Activated CD4-positive, alpha-beta T cell treated with anti-CD3 and anti-CD28 coated beads, Interleukin-2, amount 50 U/mL, for 1 hour (primary cell): ENCODE data around the gene PPIL1.

ENCODE experiments used
- DNase-seq: peaks from one replicate; pipeline ENCODE4 v3.0.0-alpha.2; 2020

The PPIL1 gene

GRCh38 chr6:36833182-36833789, 41.3 kb downstream of the PPIL1 start:
- DNase-seq, result no peak

DNA sequence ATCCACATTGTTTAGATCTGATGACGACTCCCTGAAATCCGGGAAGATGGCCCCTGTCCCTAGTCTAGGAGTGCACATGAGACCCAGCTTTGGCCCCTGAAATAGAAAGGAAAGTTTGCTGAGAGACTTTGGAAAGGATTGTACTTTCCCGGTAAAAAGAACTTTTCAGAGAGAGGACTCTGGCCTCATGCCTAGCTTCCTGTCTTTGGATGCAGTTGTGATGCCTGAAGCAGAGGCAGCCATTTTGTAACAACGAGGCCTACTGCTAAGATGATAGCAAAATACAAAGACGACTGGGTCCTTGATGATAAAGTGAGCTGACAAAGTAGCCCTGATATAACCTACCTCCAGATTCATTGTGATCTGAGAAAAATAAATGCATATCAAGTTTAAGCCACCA, 42.3 kb downstream of the PPIL1 start:
- DNase-seq, result no peak

DNA sequence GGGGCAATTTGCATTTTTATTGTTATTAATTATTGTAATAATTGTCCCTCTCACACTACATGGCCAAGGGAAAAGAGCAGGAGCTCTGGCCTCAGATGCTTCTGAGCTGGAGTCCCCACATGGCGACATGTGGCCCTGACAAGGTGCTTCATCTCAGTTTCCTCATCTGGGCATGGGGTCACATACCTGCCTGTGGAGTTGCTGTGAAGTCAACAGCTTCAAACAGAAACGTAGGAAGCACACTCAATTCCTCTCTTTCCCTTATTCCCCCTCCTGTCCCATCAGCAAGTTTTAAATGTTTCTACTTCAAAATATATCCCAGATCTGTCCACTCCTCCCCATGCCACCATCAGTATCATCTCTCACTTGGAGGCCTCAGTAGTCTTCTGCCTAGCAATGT, 44.0 kb downstream of the PPIL1 start:
- DNase-seq, result no peak

DNA sequence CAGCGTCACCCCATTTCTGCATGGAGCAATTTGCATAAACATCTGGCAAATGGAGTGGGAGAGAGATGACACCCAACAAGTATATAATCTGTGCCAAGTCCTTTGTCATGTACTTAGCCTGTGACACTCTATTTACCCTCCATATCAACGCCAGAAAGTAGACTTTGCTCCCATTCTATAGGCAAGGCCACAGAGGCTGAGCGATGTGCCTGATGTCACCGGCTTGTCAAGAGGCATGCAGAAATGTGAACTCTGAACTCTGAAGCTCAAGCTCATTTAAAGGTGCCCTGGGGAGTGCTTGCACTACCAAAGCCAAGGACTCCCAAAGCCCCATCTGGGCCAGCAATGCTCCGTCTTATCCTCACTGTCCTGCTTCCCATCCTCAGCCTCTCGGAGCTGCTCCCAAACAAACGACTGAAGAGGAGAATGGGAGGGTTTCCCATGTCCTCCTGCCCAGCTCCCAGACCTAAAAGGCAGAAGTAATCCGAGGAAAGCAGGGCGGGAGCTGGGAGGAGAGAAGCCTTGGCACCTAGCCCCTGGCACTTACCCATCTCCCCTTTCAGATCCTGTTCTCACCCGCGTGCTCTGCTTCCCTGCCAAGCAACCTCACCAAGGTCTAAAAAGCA, 44.6 kb downstream of the PPIL1 start:
- no peak for DNase-seq

DNA sequence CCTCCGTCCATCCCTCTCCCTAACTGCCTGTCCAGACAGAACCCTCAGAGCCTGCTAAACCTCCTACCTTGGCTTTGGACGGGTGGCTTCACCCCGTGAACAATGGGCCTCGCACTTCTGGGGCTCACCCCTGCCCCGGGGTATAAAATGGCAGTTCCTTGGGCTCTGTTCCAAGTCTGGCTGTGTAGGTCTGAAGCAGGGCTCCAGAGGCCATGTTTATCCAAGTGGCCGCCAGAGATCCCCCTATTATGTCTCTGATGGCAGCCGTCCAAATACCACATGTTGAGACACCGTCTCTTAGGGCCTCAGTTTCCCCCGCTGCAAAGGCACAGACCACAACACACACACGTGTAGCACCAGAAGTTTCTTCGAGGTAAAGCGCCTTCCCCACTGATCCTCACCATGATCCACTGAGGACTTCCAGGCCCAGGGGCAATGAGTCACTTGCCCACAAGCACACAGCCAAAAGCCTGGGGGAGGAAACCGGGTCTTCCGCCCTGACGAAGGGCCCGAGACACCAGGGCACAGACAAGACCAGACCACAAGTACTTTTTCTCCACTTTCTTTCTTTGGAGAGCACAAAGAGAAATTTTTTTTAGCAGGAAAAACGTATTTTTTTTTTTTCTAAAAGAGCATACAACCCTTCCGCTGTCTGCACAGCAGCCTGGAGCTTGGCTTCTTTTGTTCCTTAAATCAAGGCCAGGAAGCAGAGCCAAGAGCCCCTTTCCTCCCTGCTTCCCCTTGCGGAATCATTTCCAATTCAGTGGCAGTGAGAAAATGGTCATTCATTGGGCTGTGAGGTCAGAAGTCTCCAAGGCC, 47.1 kb downstream of the PPIL1 start:
- DNase-seq, result no peak

GRCh38 chr6:36826520-36827227, 47.9 kb downstream of the PPIL1 start:
- no peak for DNase-seq

DNA sequence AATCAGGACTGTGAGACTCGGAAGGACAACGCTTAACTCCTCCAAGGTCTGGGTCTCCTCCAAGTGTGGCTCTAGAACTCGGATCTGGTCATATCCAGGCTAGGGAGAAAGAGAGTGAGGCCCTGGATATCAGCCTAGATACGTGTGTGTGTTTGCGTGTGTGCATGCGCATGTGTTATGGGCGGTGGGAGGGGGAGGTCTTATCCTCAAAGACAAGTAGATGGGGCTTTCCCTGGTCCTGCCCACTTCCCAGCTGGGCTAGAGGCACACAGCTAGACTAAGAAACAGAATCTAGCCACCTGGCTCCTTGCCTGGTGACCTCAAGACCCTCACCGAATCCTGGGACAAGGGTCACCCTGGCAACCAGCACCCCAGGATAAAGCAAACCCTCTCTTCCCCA, 48.6 kb downstream of the PPIL1 start:
- no peak for DNase-seq

GRCh38 chr6:36825452-36825851, 49.2 kb downstream of the PPIL1 start:
- DNase-seq, result no peak

- no peak for DNase-seq
Measured at GRCh38 chr6:36824253-36824652, 50.4 kb downstream of the PPIL1 start.

DNA sequence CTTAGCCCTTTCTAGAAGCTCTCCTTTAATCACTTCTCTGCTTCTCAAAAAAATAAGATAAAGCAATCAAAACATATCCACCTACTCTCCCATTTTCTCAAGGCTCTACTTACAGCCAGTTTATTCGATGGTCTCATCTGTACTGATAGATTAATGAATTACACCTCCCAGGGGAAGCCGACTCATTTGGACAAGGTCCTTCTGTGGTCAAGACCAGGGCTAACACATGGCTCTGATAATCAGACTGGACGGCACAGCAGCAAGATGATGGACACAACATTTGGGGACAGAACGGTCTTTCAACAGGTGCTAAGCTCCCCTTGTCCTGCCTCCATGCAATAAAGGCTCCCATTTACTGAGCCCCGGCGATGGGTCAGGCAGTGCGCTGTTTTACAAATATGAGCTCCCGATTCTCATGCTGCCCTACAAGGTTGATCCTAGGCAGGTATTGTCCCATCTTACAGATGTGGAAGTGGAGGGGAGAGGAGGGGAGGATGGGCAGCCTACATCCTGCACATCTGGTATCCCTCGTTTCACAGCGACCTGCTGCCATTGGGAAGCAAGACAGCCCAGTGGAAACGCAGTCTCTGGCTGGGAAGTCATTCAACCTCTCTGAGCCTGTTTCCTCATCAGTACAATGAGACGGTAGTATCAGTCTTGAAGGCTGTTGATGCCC, 51.0 kb downstream of the PPIL1 start:
- no peak for DNase-seq

DNA sequence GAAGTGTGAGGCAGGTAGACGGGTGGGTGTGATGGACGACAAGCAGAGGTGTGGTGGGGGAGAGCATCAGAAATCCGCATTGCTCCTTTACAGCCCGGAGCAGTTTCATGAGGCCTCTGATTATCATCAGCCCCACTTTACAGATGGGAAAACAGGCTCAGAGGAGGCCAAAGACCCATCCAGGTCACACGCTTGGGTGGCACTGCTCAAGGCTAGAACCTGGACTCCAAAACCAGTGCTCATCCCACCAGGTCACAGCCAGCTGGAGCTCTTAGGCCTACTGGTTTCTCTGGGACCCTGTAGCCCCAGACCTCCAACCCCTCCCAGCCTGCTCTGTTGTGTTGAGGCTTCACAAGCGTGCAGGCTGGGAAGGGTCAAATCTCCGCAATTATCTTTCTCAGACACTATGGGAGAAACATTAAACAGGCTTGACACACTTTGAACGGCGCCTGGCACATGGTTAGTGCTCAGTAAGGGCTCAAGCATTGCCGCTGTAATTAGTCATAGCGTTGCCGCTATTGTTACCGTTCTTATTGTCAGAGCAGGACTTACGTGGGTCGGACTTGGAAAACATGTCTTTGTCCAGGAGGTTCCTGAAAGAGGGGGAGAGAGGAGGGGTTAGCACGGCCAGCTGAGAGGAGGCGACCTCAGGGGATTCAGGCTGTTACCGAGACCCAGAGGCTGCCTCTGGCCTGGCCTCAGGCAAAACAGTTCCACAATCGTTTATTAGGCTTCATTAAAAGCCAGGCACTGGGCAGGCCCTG, 51.9 kb downstream of the PPIL1 start:
- DNase-seq, result no peak

- no peak for DNase-seq
Measured at GRCh38 chr6:36821581-36822335, 52.8 kb downstream of the PPIL1 start.

DNA sequence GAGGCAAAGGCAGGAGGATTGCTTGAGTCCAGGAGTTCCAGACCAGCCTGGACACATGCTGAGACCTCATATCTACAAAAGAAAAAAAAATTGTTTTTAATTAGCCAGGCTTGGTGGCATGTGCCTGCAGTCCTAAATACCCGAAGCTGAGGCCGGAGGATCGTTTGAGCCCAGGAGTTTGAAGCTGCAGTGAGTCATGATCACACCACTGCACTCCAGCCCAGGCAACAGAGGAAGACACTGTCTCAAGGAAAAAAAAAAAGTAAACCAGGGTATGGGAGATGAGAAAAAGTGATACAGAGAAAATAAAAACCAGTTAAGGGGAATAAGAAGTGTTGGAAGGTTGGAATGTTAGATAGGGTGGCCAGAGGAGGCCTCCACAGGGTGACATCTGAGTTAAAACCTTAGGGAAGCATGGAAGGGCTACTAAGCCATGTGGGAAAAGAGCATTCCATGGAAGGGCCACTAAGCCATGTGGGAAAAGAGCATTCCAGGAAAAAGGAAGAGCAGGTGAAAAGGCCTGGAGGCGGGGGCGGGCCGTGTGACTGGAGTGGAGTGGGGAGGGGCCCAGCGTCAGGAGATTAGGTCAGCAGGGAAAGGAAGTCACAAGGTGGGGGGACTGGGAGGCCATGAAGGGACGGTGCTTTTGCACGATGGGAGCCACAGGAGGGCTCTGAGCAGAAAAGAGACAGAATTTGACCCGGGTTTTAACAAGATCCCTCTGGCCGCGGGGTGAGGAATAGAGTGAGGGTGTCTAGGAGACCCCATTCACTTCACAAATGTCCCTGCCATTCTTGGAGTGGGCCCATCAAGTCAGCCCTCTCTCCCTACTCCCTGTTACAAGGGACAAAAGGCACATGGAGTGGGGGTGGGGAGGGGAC, 53.7 kb downstream of the PPIL1 start:
- no peak for DNase-seq

- DNase-seq, result no peak
Measured at GRCh38 chr6:36818756-36819155, 55.8 kb downstream of the PPIL1 start.

DNA sequence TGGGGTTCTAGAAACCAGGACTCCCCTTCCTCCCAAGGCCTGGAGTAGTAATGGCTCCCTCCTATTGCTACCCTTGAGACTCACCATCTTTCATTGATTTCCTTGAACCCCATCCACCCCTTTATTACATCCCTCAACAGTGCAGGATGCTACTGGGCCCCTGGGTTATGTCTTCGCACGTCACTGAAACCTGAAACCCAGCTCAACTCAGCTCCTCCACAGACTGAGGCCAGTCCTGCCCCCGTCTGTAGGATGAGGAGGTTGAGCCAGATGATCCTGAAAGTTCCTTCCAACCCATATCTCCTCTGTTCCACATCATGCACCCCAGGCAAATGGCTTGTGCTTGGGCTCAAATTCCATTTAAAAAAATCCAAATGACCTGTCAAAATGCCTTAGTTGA, 56.8 kb downstream of the PPIL1 start:
- DNase-seq, result no peak

DNA sequence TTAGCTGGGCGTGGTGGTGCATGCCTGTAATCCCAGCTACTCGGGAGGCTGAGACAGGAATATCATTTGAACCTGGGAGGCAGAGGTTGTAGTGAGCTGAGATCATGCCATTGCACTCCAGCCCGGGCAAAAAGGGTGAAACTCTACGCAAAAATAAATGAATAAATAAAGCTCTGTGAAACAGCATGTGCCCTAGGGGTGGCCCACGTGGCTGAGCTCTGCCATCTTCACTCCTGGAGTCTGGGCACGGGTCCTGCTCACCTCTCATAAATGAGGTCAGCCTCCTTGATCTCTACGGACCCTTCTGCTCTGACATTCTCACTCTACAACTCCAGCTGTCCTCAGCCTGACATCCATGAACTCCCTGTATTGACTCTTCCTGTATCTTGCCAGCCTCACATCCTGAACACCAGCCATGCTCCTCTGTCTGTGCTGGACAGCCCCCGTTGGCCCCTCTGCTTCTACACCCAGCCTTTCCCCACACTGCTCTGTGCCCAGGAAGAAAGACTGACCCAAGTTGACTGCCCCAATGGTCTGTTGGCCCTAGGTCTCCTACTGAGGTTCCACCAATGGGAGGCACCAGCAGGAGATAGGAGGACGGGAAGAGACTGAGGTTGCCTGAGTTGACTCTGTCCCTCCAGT, 57.3 kb downstream of the PPIL1 start:
- DNase-seq, result no peak

- no peak for DNase-seq
Measured at GRCh38 chr6:36815962-36816735, 58.5 kb downstream of the PPIL1 start.

DNA sequence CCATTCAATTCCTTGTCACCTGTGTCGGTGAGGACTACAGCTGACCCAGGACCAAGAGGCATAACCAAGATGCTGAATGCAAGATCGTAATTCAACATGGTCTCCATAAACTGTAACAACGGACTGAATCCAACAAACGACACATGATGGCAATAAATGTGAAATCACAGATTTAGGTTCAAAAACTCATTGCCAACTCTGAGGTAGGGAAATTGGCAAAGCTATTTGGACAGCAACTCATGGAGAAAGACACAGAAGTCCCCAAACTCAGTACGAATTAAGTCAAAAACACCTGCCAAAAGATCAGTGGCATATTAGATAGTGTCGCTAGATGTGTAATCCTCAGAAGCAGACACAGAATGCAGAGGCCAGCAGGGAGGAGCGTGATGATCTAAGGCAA, 60.4 kb downstream of the PPIL1 start:
- DNase-seq, result no peak

DNA sequence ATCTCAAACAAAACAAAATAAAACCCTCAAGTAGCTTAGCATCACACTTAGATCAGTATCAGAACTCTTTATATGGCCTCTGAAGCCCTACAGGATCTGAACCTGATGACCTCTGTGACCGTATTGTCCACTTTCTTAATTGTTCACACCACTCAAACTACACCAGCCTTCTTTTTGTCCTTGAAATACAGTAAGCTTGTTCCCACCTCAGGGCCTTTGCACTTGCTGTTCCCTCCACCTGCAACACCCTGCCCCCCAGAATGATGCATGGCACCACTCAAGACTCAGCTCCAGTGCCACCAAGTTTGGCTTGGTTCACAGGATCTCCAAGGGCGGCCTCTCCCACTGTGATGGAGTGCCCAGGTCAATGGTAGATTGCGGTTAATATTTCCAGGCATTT, 61.1 kb downstream of the PPIL1 start:
- no peak for DNase-seq
